NCI-H82 treated with DMSO at 0.1 percent for 48 hours (cell line): ENCODE results near the gene C2.
"Not testable (repeated sequence)": the region's sequence is repeated elsewhere in the genome, so short reads cannot be mapped to it uniquely, and the experiment has no call there.

Source experiments
- DNase-seq: peaks from one replicate; lab custom pipeline; 2025; ENCODE audit not compliant: unreplicated experiment; lab: John Stamatoyannopoulos, UW

C2 gene

DNA sequence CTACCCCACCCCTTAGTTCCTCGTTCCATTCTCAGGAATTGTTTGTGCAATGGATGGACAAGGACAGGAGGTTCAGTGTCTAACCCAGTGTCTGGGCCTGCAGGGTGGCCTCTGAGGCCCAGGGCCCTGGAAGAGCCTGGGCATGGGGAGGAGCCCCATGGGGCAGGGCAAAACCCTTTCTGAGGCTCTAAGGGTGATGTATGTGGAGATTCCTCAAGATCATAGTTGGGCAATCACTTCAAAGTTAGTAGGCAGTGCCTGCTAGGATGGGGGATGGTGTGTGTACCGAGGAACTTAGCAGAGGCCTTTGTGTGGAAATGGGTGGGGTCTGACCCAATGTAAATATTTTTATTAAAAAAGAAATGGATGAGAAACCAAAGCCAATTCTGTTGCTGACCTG lies 6.7 kb upstream of the C2 start:
- no peak for DNase-seq

DNA sequence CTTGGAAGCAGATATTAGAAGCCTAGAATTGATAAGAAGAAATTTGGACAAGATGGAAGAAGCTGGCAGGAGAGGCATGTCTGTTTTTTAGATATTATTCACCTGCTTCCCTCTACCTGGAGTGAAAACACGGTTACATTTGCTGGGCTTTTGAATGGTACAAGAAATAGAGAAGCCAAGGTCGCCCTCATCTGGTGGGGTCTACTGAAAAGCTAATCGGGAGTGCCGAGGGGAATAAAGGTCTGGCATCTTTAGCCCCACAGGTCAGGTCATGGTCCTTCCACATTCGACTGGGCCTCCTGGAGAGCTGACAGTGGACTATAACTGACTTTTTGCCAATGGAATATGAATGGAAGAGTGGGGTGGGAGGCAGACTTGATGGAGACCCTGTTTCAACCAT lies 4.6 kb upstream of the C2 start:
- DNase-seq = no peak

DNA sequence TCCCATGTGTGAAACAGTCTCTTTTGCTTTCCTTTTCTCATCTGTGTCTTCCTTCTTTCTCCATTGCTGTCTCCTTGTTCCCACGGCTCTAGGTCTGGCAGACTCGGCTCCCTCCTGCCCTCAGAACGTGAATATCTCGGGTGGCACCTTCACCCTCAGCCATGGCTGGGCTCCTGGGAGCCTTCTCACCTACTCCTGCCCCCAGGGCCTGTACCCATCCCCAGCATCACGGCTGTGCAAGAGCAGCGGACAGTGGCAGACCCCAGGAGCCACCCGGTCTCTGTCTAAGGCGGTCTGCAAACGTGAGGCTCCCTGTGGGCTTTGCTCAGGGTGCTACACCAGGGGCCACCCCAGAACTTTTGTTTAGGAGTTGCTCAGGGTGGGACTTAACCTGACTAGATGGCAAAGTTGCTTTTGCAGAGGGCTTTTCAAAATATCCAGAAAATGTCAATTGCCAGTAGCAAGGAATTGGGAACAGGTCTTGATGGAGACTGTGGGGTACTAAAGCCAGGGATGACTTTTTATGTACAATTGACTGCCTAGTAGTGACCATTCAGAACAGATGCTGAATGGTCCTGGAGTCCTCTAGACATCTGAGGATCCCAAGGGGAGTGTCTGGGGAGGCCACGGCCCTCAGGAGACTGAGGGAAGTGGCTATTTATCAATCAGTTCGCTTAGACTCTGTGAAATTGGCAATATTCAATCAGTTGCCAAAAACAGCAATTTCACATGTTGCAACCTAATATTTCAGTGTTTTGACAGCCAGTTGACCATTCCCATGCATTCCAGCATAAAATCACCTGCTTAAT lies 550 bp downstream of the C2 start:
- DNase-seq = no peak

DNA sequence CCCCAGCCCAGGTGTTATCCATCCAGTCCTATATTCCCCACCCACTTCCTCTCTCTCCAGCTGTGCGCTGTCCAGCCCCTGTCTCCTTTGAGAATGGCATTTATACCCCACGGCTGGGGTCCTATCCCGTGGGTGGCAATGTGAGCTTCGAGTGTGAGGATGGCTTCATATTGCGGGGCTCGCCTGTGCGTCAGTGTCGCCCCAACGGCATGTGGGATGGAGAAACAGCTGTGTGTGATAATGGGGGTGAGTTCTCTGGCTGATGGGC lies 1.1 kb downstream of the C2 start:
- DNase-seq = no peak

DNA sequence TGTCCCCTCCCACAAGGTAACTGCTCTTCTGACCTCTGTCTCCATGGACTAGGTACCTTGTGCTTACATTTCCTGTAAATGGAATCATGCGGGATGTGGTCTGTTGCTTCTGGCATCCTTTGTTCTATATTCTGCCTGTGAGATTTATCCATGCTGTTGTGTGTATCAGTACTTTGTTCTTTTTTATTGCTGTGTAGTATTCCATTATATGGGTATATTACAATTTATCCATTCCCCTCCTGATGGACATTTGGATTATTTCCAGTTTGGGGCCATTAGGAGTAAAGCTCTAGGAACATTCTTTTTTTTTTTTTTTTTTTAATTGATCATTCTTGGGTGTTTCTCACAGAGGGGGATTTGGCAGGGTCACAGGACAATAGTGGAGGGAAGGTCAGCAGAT lies 3.4 kb downstream of the C2 start:
- DNase-seq = no peak

DNA sequence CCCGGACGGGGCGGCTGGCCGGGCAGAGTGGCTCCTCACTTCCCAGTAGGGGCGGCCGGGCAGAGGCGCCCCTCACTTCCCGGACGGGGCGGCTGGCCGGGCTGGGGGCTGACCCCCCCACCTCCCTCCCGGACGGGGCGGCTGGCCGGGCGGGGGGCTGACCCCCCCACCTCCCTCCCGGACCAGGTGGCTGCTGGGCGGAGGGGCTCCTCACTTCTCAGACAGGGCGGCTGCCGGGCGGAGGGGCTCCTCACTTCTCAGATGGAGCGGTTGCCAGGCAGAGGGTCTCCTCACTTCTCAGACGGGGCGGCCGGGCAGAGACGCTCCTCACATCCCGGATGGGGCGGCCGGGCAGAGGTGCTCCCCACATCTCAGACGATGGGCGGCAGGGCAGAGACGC lies 4.6 kb downstream of the C2 start:
- DNase-seq = not testable (repeated sequence)

DNA sequence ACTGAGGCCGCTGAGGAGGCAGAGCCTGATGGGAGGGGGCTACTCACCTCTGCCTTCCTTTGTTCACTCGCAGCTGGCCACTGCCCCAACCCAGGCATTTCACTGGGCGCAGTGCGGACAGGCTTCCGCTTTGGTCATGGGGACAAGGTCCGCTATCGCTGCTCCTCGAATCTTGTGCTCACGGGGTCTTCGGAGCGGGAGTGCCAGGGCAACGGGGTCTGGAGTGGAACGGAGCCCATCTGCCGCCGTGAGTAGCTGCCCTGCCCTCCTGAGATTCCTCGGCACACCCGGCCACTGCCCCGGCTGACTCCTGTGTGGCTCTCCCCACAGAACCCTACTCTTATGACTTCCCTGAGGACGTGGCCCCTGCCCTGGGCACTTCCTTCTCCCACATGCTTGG lies 6.0 kb downstream of the C2 start:
- no peak for DNase-seq

DNA sequence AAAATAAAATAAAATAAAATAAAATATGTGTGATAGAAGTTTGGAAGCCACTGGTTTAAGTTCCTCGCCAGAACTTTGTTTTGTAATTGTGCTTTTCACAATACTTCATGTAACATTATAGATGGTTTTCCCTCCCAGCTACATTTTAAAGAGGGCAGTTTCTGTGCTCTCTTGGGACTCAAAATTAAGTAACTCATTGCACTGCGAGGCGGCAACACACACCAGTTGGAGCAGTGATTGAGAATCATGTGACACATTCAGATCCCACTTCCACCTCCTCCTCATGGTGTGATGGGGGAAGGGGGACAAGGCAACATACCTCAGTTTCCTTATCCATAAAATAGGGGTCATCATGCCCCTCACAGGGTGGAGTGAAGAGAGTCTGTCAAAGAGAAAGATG lies 7.5 kb downstream of the C2 start:
- DNase-seq = no peak

DNA sequence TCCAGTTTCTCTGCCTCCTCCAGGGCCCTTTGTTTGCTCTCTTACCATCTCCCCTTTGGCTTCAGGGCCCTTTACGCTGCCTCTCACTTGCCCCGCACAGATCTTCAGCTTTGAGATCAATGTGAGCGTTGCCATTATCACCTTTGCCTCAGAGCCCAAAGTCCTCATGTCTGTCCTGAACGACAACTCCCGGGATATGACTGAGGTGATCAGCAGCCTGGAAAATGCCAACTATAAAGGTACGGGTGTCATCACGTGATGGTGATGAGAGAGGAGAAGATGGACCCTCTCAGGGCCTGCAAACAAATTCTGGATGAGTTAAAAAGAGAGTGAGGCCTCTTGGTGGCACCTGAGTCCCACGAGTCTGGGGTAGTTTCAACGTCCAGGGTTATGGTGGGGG lies 8.3 kb downstream of the C2 start:
- no peak for DNase-seq

DNA sequence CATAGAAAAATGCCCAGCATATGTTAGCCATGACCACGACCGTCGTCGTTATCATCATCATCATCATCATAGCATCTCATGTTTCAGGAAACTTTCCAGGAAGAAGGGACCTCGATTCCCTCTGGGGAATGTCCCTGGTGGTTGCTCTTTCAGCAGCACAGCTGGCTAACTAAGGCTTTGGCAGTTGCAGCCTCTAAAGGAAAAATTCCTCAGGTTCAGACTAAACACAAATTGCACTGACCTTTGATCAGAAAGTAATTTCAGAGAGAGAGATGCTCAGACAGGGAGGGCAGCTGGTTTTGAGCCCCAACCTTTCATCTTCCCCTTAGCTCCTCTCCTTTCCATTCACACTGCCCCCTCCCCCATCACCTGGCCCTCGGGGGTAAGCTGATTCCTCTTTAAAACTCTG lies 12.7 kb downstream of the C2 start:
- DNase-seq = no peak

DNA sequence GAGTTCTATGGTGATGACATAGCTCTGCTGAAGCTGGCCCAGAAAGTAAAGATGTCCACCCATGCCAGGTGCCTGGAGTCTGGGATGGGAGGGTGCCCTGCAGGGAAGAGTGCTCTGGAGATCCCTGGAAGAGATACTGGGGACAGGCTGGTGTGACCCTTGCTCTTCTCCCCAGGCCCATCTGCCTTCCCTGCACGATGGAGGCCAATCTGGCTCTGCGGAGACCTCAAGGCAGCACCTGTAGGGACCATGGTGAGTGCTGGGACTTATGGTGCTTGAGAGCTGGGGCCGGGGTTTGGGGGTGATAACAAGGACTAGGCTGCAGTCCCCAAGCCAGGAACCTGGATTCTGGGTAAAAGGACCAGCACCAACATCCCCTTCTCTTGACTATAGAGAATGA lies 16.2 kb downstream of the C2 start:
- no peak for DNase-seq

DNA sequence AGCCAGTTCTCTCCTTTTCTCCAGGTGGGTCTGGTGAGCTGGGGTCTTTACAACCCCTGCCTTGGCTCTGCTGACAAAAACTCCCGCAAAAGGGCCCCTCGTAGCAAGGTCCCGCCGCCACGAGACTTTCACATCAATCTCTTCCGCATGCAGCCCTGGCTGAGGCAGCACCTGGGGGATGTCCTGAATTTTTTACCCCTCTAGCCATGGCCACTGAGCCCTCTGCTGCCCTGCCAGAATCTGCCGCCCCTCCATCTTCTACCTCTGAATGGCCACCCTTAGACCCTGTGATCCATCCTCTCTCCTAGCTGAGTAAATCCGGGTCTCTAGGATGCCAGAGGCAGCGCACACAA lies 17.6 kb downstream of the C2 start:
- no peak for DNase-seq

DNA sequence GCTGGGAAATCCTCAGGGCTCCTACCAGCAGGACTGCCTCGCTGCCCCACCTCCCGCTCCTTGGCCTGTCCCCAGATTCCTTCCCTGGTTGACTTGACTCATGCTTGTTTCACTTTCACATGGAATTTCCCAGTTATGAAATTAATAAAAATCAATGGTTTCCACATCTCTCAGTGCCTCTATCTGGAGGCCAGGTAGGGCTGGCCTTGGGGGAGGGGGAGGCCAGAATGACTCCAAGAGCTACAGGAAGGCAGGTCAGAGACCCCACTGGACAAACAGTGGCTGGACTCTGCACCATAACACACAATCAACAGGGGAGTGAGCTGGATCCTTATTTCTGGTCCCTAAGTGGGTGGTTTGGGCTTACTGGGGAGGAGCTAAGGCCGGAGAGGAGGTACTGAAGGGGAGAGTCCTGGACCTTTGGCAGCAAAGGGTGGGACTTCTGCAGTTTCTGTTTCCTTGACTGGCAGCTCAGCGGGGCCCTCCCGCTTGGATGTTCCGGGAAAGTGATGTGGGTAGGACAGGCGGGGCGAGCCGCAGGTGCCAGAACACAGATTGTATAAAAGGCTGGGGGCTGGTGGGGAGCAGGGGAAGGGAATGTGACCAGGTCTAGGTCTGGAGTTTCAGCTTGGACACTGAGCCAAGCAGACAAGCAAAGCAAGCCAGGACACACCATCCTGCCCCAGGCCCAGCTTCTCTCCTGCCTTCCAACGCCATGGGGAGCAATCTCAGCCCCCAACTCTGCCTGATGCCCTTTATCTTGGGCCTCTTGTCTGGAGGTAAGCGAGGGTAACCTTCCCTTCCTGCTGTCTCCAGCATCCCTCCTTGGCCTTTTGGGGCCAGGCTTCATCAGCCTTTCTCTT lies 18.2 kb downstream of the C2 start, which contains the start of gene CFB:
Gene CFB (plus strand): TSS at position 589 of the 863 bp plus-strand sequence. CDS start 127 bp downstream, at position 716.
- DNase-seq = no peak

DNA sequence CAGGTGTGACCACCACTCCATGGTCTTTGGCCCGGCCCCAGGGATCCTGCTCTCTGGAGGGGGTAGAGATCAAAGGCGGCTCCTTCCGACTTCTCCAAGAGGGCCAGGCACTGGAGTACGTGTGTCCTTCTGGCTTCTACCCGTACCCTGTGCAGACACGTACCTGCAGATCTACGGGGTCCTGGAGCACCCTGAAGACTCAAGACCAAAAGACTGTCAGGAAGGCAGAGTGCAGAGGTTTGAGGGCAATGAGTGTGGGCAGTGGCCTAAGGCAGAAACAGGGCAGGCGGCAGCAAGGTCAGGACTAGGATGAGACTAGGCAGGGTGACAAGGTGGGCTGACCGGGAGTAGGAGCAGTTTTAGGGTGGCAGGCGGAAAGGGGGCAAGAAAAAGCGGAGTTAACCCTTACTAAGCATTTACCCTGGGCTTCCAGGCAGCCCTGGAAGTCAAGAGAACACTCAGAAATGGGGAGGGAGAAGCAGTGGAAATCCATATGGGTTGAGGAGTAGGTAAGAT lies 18.9 kb downstream of the C2 start:
- DNase-seq = no peak

DNA sequence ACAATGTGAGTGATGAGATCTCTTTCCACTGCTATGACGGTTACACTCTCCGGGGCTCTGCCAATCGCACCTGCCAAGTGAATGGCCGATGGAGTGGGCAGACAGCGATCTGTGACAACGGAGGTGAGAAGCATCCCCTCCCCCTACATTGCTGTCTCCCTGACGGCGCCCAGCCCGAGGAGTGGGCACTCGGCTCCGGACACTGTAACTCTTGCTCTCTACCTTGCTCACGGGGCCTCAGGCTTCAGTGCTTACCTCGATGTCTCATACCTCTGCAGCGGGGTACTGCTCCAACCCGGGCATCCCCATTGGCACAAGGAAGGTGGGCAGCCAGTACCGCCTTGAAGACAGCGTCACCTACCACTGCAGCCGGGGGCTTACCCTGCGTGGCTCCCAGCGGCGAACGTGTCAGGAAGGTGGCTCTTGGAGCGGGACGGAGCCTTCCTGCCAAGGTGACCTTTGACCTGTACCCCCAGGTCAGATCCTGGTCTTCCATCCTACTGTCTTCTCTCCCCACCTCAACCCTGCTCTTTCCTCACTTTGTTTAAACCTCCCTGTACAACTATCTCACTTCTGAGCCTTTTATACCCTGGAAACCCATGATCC lies 19.7 kb downstream of the C2 start:
- DNase-seq = no peak

DNA sequence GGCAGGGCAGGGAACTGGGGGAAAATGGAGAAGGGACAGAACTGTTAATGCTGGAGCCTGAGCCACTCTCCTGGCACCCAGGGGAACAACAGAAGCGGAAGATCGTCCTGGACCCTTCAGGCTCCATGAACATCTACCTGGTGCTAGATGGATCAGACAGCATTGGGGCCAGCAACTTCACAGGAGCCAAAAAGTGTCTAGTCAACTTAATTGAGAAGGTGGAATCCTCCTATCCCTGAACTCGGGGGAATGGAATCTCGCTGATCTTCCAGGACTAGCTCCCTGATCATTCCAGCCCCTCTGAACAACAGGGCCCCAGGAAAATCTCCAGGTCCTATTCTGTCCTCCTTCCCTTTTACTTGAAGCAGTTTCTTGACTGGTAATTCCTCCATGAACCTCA lies 20.3 kb downstream of the C2 start:
- no peak for DNase-seq

DNA sequence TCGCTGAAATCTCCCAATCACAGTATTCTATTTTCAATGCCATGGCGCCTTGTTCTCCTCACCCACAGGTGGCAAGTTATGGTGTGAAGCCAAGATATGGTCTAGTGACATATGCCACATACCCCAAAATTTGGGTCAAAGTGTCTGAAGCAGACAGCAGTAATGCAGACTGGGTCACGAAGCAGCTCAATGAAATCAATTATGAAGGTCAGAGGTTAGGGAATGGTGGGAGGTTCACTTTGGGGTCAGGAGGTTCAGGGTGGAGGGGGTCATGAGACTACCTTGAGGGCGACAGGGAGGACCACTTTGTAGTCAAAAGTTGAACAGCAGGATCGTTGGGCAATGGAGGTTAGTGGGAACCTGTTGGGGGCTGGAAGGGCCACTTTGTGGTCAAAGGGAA lies 20.8 kb downstream of the C2 start:
- no peak for DNase-seq

DNA sequence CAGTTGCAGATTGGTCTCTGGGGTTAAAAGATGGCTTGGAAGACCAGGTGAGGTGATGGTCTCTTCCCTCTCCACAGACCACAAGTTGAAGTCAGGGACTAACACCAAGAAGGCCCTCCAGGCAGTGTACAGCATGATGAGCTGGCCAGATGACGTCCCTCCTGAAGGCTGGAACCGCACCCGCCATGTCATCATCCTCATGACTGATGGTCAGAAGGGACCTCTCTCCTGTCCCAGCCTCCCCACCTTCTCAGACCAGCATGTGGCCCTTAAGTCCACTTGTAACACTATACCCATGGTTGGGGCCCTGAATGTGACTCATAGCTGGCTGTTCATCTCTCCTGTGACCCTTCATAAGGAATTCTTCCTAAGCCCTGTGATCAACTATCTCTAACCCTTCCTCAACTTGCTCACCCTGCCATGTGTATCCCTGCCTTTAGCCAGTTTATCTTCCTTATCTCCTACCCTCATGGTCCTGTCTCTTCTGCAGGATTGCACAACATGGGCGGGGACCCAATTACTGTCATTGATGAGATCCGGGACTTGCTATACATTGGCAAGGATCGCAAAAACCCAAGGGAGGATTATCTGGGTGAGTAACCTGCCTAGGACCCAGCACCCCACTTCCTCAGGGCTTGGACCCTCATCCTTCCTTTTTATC lies 21.4 kb downstream of the C2 start:
- no peak for DNase-seq

DNA sequence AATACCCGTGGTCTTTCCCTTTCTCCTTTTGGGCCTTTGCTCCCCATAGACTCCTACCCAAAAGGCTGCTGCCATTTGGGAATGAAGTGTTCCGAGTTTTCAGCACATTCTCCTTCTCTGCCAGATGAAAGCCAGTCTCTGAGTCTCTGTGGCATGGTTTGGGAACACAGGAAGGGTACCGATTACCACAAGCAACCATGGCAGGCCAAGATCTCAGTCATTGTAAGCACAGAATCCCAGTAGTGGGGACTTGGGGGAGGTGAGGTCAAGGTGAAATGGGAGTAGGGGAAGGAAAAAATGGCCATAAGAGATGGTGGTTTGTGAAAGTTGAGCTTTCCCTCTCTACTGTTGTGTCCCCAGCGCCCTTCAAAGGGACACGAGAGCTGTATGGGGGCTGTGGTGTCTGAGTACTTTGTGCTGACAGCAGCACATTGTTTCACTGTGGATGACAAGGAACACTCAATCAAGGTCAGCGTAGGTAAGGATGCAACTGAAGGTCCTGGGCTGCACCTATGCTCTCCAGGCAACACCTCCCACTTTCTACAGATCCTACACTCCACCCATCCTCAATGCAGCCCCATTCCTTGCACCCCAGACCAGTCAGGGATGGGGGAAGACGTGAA lies 22.5 kb downstream of the C2 start:
- no peak for DNase-seq

DNA sequence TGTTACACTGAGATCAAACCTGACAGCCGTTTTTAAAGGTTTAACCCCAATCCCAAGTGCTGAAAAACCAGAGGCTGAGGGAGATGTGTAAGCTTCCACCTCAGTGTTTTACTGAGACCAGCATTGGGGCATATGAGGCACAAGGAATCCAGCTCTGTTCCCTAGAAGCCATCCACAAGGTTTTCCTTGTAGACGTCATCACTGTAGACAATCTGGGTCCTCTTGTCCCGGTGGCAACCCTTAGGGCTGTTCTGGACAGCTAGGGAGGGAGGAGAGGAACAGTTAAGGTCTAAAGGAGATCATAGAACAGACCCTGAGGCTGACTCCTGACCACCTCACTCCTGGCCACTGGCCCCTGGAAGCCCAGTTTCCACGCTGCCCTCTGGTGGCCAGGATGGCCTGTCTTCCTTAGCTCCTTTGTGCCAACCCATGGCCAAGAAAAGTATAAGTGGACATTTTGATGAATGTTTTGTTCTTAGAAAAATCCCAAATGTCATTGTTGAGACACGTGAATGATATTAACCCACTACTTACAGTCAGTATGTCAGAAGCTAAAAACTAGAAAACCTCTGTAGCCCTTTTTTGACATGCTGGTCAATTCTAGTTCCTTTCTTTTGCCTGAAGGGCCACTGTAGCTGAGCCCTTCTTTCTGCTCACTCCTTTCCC lies 24.8 kb downstream of the C2 start:
- peak; percentile 20 for DNase-seq

DNA sequence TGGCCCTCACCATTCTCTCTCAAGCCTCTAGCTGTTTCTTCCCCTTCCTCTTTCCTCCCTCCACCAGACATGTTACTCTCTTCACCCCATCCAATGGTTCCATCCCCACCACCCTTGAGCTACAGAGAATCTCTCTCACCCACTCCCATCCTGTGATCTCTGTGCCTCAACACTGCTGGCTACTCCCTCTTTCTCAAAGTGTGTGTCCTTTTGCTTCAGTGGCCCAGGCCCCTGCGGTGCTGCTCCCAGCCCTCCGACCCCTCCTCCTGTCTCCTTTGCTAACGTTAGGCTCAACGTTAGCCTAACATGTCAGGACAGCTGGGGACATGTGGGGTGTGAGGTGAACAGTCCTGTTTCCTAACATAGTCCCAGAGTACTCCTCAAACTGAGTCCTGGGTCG lies 25.4 kb downstream of the C2 start:
- no peak for DNase-seq
